HG02623 (cell line): ENCODE measurements around the gene DIS3L2.

Experiments used
- ATAC-seq: cut with Tn5 transposase; IDR thresholded peaks from one replicate; pipeline ENCODE4 v1.9.1; 2021; ENCODE audit warnings: moderate library complexity; ENCODE audit not compliant: unreplicated experiment

DIS3L2 gene

GRCh38 chr2:232250246-232251175, 289.0 kb downstream of the DIS3L2 start:
- no peak for ATAC-seq

GRCh38 chr2:232255033-232255432, 293.5 kb downstream of the DIS3L2 start:
- ATAC-seq, result no peak

DNA sequence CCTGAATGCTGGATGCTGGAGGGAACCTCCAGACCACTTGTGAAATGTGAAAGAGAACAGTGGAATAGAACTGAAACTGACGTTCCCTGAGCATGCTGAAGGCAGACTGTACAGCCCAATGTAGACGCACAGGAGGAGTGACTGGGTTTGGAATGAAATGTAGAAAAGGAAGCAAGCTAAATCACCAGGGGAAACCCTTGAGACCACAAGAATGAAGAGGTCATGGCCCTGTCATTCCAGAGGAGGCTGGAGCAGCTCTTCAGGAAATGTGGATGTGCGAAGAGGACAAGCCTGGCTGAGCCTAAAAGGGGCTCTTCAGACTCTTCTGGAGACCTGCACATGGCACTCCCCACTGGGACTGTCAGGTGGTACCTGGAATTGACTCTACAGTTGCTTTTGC, 298.6 kb downstream of the DIS3L2 start:
- no peak for ATAC-seq

DNA sequence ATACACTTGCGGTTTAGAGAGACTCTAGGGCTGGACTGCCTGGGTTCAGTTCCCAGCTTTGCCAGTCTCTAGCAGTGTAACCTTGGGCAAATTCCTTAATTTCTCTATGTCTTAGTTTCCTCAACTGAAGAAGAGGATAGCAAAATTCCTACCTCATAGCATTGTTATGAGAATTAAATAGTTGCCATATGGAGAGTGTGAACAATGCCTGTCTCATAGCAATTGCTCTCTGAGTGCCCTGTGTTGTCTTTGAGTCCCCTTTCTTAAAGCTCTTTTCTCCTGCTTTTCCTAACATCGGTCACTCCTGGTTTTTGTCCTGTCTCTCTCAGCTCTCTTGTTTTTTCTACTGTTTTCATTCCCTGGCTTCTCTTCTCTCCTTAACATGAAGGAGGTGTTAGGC, 300.3 kb downstream of the DIS3L2 start:
- ATAC-seq, result no peak

DNA sequence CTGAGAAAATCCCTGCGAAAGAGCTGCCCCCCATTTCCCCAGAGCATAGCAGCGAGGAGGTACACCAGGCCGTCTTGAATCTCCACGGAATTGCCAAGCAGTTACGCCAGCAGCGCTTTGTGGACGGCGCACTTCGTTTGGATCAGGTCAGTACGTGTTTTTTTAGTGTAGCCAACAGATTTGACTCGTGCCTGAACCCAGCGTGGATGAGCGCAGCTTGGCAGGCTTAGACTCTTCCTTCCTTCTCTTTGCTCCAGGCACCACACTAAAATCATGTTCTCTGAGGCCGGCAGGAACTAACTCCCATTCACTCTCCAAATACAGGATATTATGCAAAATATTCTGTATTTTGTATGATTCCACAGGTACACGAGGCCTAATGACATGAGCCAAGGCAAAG, 301.8 kb downstream of the DIS3L2 start:
- ATAC-seq, result no peak

GRCh38 chr2:232264081-232264480, 302.6 kb downstream of the DIS3L2 start:
- ATAC-seq, result no peak

GRCh38 chr2:232265329-232265728, 303.8 kb downstream of the DIS3L2 start:
- no peak for ATAC-seq

DNA sequence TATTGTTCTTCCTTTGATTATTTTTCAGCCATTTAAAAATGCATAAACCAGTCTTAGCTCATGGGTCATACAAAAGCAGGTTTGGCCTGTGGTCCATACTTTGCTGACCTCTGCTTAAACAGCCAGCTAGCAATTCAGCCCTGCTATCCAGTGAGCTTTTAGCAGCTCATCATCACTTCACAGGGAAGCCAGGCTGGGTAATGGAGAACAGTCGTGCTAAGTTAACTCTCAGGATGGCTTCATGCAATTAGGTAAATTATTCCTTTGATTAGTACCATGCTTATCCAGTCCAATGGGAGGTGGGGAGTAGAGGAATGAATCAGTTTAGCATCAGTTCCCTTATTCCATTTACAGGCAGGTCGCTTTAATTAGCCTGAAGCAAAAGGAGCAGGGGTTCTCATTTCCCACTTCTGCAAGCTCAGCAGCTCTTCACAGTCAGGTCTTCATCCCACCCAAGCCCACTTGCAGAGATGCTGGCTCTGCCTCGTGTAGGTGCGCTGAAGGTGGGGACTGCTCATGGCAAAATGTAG, 307.2 kb downstream of the DIS3L2 start:
- no peak for ATAC-seq

- ATAC-seq, result no peak
Measured at GRCh38 chr2:232269867-232270266, 308.4 kb downstream of the DIS3L2 start.

GRCh38 chr2:232273903-232274643, 312.6 kb downstream of the DIS3L2 start:
- no peak for ATAC-seq

DNA sequence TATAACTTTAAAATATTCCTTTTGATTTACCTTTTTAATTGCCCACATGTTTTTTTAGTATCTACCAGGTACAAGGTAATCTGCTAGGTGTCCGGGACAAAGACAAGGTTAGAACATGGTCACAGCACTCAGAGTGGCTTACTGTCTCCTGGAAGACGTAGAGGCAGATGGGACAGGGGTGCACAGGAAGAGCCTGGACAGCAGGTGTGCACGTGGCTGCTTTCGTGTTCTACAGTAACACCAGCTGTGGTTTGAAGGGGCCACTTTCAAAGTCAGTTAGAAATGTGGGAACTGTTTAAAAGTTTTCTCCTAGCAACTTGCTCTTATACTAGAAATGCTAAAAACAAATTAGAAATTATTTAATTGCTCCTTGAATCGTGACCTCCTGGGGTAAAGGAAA, 314.2 kb downstream of the DIS3L2 start:
- no peak for ATAC-seq

GRCh38 chr2:232276084-232276732, 314.7 kb downstream of the DIS3L2 start:
- no peak for ATAC-seq

DNA sequence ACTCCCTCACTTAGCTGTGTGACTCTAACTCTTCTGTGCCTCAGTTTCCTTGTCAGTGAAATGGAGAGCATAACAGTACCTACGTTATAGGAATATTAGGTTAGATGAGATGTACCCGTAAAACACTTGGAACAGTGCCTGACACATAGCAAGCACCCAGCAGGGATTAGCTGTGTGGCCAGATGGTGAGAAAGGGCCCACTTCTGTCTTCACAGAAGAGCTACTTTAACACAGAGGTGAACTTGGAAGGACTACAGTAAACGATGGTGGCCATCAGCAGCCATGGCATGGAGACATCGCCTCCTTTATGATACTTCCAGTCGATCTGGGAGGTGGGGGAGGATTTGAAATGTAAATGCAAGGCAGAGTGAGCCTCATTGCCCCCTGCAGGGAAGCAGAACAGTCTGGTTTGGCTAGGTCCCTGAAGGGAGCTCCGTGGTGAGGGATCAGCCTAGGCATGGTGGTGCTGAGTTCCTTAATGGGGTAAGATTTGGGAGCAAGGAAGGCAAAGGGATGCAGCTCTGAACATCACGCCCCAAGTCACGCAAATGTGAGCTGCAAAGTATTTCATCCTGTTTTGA, 315.3 kb downstream of the DIS3L2 start:
- ATAC-seq, result no peak

GRCh38 chr2:232278534-232278933, 317.0 kb downstream of the DIS3L2 start:
- ATAC-seq, result no peak

DNA sequence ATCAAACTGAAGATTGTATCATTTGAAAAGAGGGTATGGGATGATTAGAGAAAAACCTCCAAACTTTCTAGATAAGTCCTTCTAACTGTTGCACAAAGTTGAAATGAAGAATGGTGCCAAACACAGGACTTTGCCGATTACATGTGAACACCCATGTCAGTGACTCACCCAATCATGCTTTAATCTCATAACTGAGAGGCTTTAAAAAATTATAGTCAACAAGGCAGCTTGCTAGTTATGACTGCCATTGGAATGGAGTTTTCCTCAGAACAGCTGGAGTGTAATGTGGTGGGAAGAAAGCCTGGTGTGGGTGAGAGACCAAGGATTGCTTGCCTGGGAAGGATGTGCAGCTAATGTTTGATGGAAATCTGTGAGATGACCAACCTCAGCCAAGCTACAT, 318.8 kb downstream of the DIS3L2 start:
- ATAC-seq, result no peak

DNA sequence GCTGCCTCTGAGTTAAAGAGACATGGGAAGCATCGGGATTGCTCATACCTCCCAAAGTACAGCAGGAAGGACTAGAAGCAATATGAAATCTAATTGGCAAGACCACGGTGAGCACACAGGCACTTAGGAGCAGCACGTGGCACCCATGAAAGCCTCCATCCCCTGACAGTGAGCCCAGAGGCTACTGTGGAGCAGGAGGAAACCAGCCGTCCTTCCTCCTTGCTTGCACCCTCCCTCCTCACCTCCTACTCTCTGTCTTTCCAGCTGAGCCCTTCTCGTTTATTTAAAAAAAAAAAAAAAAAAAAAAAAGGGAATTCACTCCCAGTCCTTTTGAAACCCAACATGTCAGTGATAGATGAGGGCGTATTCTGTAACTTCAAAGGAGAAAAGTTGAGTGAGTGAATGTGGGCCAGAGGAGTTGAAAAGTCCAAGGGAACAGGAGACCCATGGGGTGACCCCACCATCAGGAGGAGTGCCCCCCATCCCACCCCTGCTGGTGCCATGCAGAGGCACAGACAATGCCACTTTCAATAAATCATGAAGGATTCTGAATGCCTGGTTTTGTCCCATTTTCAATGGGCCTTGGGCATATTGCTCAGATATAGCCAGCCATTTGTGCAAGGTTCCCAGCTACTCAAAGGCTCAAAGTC, 320.5 kb downstream of the DIS3L2 start:
- no peak for ATAC-seq

- no peak for ATAC-seq
Measured at GRCh38 chr2:232282508-232283055, 321.1 kb downstream of the DIS3L2 start.

GRCh38 chr2:232286001-232286868, 324.7 kb downstream of the DIS3L2 start:
- no peak for ATAC-seq

DNA sequence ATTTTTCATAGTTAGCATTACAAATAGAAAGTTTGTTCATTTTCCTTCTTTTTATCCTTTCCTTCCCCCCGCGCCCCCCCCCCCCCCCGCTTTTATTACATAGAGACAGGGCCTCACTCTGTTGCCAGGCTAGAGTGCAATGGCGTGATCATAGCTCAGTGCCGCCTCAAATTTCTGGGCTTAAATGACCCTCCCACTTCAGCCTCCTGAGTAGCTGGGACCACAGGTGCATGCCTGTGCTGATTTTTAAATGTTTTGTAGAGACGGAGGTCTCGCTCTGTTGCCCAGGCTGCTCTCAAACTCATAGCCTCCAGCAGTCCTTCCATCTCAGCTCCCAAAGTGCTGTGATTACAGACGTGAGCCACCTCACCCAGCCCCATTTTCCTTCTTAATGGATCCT, 325.8 kb downstream of the DIS3L2 start:
- ATAC-seq, result no peak
